Activated naive CD4-positive, alpha-beta T cell treated with anti-CD3 and anti-CD28 coated beads, Interleukin-2, amount 50 U/mL, for 24 hours (primary cell): Measurements from ENCODE around the gene PPP1R2.

ENCODE experiments used
- H3K27ac Mint-ChIP-seq: one replicate; pipeline ENCODE4 v1.8.0; 2021; ENCODE audit warnings: mild to moderate bottlenecking, mixed read lengths
- H3K27me3 Mint-ChIP-seq: one replicate; pipeline ENCODE4 v1.8.0; 2021; ENCODE audit warnings: mixed read lengths
- H3K36me3 Mint-ChIP-seq: one replicate; pipeline ENCODE4 v1.8.0; 2021; ENCODE audit warnings: mixed read lengths
- H3K4me1 Mint-ChIP-seq: one replicate; pipeline ENCODE4 v1.8.0; 2021; ENCODE audit warnings: mixed read lengths
- H3K4me3 Mint-ChIP-seq: one replicate; pipeline ENCODE4 v1.8.0; 2021; ENCODE audit warnings: mild to moderate bottlenecking, mixed read lengths
- H3K9me3 Mint-ChIP-seq: one replicate; pipeline ENCODE4 v1.8.0; 2021; ENCODE audit warnings: mixed read lengths

The PPP1R2 gene

DNA sequence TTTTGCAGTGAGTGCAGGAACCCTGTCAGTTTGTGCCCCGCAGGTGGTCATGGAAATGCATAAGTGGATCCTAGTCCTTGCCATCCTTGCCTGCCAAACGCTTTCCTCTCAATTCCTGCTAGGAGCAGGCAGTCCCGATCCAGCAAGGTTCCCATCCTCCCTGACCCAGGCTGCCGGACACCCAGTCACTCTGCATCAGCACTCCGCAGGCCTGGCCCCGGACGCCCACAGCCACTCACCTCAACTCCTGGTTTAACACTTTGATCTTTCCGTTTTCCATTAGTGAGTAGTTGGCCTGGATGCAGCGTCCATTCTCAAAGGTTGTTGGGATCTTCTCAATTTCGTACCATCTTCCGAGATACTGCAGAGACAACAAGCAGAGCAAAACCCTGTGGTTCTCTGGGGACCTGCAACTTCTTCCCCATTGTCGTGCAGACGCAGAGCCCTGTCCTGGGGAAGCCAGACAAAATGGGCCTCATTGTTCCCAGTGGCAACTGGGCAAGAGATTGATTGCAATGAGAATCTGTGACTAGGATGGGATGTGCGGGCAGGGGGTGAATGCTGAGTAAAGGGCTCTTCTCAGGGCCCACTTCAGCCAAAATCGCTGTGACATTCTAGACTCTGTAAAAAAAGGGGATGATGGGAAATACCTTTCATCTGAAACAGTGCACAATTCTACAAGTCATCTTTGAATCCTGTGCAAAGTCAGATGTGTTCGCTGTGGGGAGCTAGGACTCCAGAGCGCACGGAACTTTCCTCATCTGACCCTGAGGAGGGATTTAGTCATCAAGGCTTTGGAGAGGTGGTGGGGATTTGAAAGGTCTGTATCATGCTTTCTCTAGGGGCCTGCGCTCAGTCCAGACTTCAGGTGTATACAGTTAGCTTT is 30.7 kb upstream of the PPP1R2 start:
- Mint-ChIP-seq H3K27me3 (no peaks in the 10 kb centered on the region), H3K9me3 (no peaks in the 10 kb centered on the region), H3K36me3 (no peaks in the 10 kb centered on the region), H3K4me3 (no peak overlapping the region), H3K4me1 (peaks cover 12% of the 10 kb centered on the region), H3K27ac (no peak overlapping the region)

- Mint-ChIP-seq H3K27me3 (no peaks in the 10 kb centered on the region), H3K36me3 (no peaks in the 10 kb centered on the region), H3K4me3 (no peak overlapping the region), H3K9me3 (no peaks in the 10 kb centered on the region), H3K27ac (no peak overlapping the region), H3K4me1 (peaks cover 15% of the 10 kb centered on the region)
Measured at GRCh38 chr3:195571361-195571760, 28.2 kb upstream of the PPP1R2 start.

DNA sequence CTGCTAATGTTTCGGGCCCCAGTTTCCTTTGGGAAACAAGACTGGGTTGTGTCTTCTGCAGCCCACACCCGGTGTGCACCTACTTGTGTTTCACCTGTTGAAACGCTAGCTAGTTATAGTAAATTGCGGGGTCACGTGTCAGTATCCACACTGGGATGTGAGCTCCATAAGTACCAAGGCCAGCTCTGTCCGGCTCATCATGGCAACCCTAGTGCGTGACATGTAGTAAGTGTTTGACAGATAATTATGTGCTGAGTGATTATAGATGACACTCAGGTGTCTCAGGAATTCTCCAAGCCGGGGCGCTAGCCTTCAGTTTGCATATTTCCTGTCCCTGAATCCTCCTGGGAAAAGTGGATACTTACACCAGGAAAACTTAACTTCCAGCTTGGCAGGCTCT is 27.8 kb upstream of the PPP1R2 start:
- no peak overlapping the region for H3K27ac Mint-ChIP-seq
- H3K27me3 Mint-ChIP-seq: no peaks in the 10 kb centered on the region
- H3K4me3 Mint-ChIP-seq: no peak overlapping the region

GRCh38 chr3:195570344-195570743 is 27.2 kb upstream of the PPP1R2 start:
- Mint-ChIP-seq H3K4me3 (no peak overlapping the region), H3K27me3 (no peaks in the 10 kb centered on the region), H3K4me1 (peaks cover 15% of the 10 kb centered on the region), H3K27ac (no peak overlapping the region), H3K9me3 (no peaks in the 10 kb centered on the region), H3K36me3 (no peaks in the 10 kb centered on the region)

More for the DNA sequence above, 27.8 kb upstream of the PPP1R2 start:
- H3K9me3 Mint-ChIP-seq: no peaks in the 10 kb centered on the region
- no peaks in the 10 kb centered on the region for H3K36me3 Mint-ChIP-seq
- H3K4me1 Mint-ChIP-seq: peaks cover 15% of the 10 kb centered on the region

DNA sequence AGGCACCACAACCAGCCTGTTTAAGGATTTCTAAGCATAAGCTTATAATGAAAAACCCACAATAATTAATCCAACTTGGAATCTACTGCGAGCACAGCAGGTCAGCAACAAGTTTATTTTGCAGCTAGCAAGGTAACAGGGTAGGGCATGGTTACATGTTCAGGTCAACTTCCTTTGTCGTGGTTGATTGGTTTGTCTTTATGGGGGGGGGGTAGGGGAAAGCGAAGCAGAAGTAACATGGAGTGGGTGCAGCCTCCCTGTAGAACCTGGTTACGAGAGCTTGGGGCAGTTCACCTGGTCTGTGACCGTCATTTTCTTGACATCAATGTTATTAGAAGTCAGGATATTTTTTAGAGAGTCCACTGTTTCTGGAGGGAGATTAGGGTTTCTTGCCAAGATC is 25.5 kb upstream of the PPP1R2 start:
- Mint-ChIP-seq H3K9me3 (no peaks in the 10 kb centered on the region), H3K36me3 (no peaks in the 10 kb centered on the region), H3K4me3 (no peak overlapping the region), H3K27me3 (no peaks in the 10 kb centered on the region), H3K4me1 (peaks cover 15% of the 10 kb centered on the region), H3K27ac (no peak overlapping the region)

GRCh38 chr3:195566797-195567196 is 23.7 kb upstream of the PPP1R2 start:
- Mint-ChIP-seq H3K27ac (no peak overlapping the region), H3K9me3 (no peaks in the 10 kb centered on the region), H3K27me3 (no peaks in the 10 kb centered on the region), H3K4me1 (peaks cover 13% of the 10 kb centered on the region), H3K36me3 (no peaks in the 10 kb centered on the region), H3K4me3 (no peak overlapping the region)

GRCh38 chr3:195565716-195566115 is 22.6 kb upstream of the PPP1R2 start:
- H3K9me3 Mint-ChIP-seq: no peaks in the 10 kb centered on the region
- H3K4me1 Mint-ChIP-seq: peaks cover 11% of the 10 kb centered on the region
- no peaks in the 10 kb centered on the region for H3K36me3 Mint-ChIP-seq
- no peaks in the 10 kb centered on the region for H3K27me3 Mint-ChIP-seq
- H3K27ac Mint-ChIP-seq: no peak overlapping the region
- H3K4me3 Mint-ChIP-seq: no peak overlapping the region

- Mint-ChIP-seq H3K4me3 (no peak overlapping the region), H3K4me1 (peaks cover 11% of the 10 kb centered on the region), H3K9me3 (no peaks in the 10 kb centered on the region), H3K36me3 (no peaks in the 10 kb centered on the region), H3K27ac (no peak overlapping the region), H3K27me3 (no peaks in the 10 kb centered on the region)
Measured at GRCh38 chr3:195563317-195563716, 20.2 kb upstream of the PPP1R2 start.

DNA sequence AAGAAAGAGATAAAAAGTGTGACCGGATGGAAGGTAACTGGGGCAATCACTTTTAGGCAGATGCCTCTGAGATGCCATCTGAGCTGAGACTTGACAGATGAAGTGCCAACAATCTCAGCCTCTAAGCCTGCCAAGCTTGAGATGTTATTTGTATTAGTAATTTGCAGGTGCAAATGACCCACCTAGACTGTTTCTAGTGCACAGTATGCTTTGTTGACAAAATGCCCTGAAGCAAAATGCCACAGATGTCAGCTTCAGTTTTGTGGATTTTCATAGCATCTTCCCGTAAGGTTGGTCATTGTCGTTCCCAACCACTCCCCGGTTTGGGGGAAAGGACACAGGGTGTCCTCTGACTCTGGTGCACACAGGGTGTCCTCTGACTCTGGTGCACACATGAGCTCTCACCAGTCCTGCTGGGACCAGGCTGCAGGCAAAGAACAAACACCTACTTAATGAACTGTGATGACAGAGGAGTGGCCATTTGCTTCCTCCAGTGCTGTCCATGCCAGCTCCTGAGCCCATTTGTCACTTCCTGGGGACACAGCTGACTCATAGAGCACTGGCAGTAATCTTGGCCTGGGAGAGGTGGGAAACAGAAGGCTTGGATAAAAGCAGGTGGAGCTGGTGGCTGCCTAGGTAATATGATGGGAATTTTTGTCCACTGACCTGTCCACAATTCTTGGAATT is 16.7 kb upstream of the PPP1R2 start:
- peaks cover 29% of the 10 kb centered on the region for H3K4me1 Mint-ChIP-seq
- no peaks in the 10 kb centered on the region for H3K36me3 Mint-ChIP-seq
- H3K27ac Mint-ChIP-seq: no peak overlapping the region
- no peaks in the 10 kb centered on the region for H3K9me3 Mint-ChIP-seq
- no peaks in the 10 kb centered on the region for H3K27me3 Mint-ChIP-seq
- no peak overlapping the region for H3K4me3 Mint-ChIP-seq

DNA sequence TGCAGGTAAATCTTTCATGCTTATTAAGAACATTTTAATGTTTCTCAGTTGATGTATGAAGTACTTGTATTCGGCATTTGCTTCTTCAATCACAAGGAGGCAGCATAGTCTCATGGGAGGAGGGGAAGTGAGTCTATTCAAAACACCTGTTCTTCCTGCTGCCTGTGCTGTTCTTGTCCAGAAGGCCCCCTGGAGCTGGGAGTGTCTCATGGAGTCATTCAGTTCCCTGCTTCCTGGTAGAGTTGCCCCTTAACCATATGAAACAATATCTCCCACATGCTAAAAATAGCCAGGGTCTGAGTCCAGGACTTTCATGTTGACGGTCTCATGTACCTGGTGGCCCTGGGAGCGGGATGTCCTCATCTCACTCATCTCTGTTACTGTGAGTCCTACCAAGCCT is 15.5 kb upstream of the PPP1R2 start:
- Mint-ChIP-seq H3K4me3 (no peak overlapping the region), H3K9me3 (no peaks in the 10 kb centered on the region), H3K27me3 (no peaks in the 10 kb centered on the region), H3K4me1 (peaks cover 39% of the 10 kb centered on the region), H3K27ac (no peak overlapping the region), H3K36me3 (no peaks in the 10 kb centered on the region)

DNA sequence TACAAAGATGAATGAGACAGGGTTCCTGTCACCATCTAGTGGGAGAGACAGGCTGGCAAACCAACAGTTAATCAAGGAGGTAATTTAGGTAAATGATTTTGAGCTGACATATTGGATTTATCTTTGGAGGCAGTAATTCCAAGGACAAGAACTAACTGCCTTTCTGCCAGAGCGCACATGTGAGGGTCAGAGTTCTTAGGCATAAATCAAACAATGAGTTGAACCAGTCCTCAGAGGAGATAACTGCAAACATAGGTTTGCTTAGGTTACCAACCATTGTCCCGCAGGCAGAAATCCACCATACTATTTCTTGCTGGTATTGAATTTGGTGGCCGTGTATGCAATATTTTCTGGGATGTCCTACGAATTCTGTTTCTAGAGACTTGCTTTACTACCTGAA is 14.2 kb upstream of the PPP1R2 start:
- Mint-ChIP-seq H3K27me3 (no peaks in the 10 kb centered on the region), H3K4me1 (peaks cover 51% of the 10 kb centered on the region), H3K27ac (no peak overlapping the region), H3K4me3 (no peak overlapping the region), H3K9me3 (no peaks in the 10 kb centered on the region), H3K36me3 (no peaks in the 10 kb centered on the region)

- Mint-ChIP-seq H3K4me3 (peak overlapping the region; percentile 65), H3K27ac (peak overlapping the region; percentile 97), H3K36me3 (no peaks in the 10 kb centered on the region), H3K4me1 (peaks cover 59% of the 10 kb centered on the region), H3K27me3 (no peaks in the 10 kb centered on the region), H3K9me3 (no peaks in the 10 kb centered on the region)
Measured at GRCh38 chr3:195556390-195556789, 13.3 kb upstream of the PPP1R2 start.

GRCh38 chr3:195555110-195555509 is 12.0 kb upstream of the PPP1R2 start:
- no peaks in the 10 kb centered on the region for H3K36me3 Mint-ChIP-seq
- H3K4me3 Mint-ChIP-seq: peak overlapping the region; percentile 81
- no peaks in the 10 kb centered on the region for H3K27me3 Mint-ChIP-seq
- H3K9me3 Mint-ChIP-seq: no peaks in the 10 kb centered on the region
- peak overlapping the region; percentile 97 for H3K27ac Mint-ChIP-seq
- peaks cover 72% of the 10 kb centered on the region for H3K4me1 Mint-ChIP-seq

DNA sequence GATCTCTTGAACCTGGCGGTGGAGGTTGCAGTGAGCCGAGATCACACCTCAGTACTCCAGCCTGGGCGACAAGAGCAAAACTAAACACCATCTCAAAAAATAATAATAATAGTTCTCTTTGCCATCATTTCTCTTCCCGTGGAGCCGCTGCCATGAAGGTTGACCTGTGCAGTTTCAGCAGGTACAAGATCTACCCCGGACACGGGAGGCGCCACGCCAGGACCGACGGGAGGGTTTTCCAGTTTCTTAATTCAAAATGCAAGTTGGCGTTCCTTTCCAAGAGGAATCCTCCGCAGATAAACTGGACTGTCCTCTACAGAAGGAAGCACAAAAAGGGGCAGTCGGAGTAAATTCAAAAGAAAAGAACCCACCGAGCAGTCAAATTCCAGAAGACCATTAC is 11.3 kb upstream of the PPP1R2 start:
- Mint-ChIP-seq H3K4me3 (peak overlapping the region; percentile 81), H3K4me1 (peaks cover 77% of the 10 kb centered on the region), H3K27ac (peak overlapping the region; percentile 72), H3K9me3 (no peaks in the 10 kb centered on the region), H3K36me3 (no peaks in the 10 kb centered on the region), H3K27me3 (no peaks in the 10 kb centered on the region)

- Mint-ChIP-seq H3K27me3 (no peaks in the 10 kb centered on the region), H3K27ac (peak overlapping the region; percentile 91), H3K36me3 (no peaks in the 10 kb centered on the region), H3K4me3 (peak overlapping the region; percentile 27), H3K4me1 (peaks cover 78% of the 10 kb centered on the region), H3K9me3 (no peaks in the 10 kb centered on the region)
Measured at GRCh38 chr3:195553268-195553667, 10.1 kb upstream of the PPP1R2 start.

DNA sequence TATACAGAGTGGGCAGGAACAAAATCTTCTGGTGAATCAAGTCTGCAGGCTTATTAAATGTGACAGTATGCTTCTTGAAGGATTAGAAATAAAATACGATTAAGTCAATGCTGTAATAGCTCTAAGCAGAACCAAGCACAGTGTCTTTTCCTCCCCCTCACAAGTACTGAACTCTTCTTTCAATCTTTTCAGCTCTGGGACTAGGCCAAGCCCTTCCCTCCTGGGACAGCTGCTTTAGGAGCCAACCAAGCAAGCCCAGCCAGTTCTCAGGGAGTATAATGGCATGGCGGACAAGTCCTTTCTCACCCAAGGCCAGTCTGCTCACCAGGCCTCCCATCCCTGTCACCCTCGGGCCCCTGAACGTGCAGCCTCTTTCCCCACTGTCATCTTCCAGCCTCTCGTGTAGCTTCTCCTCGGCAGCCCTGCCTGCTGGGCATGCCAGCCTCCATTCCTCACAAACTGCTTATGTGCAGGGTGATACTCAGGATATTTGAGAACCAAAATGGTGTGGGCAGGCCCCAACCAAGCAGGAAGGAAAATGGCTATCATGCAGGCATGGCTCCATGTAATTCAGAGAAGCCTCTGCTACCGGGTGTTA is 8.4 kb upstream of the PPP1R2 start:
- H3K4me1 Mint-ChIP-seq: peaks cover 89% of the 10 kb centered on the region
- no peaks in the 10 kb centered on the region for H3K36me3 Mint-ChIP-seq
- H3K4me3 Mint-ChIP-seq: peak overlapping the region; percentile 27
- peak overlapping the region; percentile 62 for H3K27ac Mint-ChIP-seq
- H3K9me3 Mint-ChIP-seq: no peaks in the 10 kb centered on the region
- H3K27me3 Mint-ChIP-seq: no peaks in the 10 kb centered on the region
